Upper lobe of right lung (tissue), 1 donor: ENCODE measurements around the gene ARSB. TPM values are rescaled to one million over a fixed set of nuclear protein-coding genes. Genes with fewer than 3 reads are reported as not detected.

Experiments
- ATAC-seq: fragments of 200-7000 bp; cut with Tn5 transposase; one replicate; pipeline ENCODE4 v1.9.1; 2020; ENCODE audit warnings: mild to moderate bottlenecking, moderate library complexity
- DNase-seq: peaks from one replicate; pipeline ENCODE4 v3.0.0-alpha.2; 2020
- H3K27ac ChIP-seq: fragments of 200-600 bp; one replicate; pipeline ENCODE4 v1.8.0; 2022
- H3K27me3 ChIP-seq: fragments of 200-600 bp; one replicate; pipeline ENCODE4 v1.8.0; 2022; ENCODE audit warnings: mild to moderate bottlenecking
- H3K36me3 ChIP-seq: fragments of 200-600 bp; one replicate; pipeline ENCODE4 v1.8.0; 2022
- H3K4me1 ChIP-seq: fragments of 200-600 bp; one replicate; pipeline ENCODE4 v1.8.0; 2022
- H3K4me3 ChIP-seq: fragments of 200-600 bp; one replicate; pipeline ENCODE4 v1.8.0; 2022; ENCODE audit warnings: mild to moderate bottlenecking
- H3K9me3 ChIP-seq: fragments of 200-600 bp; one replicate; pipeline ENCODE4 v1.8.0; 2022
- CTCF ChIP-seq: fragments of 200-600 bp; IDR thresholded peaks from one replicate; pipeline ENCODE4 v1.8.0; 2022; ENCODE audit warnings: antibody characterized with exemption
- intact Hi-C: fragments of 100-400 bp; cut with DNase I; formaldehyde crosslinking; loops from one replicate; pipeline ENCODE4 v1.11.0; 2022
- total RNA-seq: library from RNA; stranded (reverse); fragmentation: NEBNext Ultra II Directional; extraction: Animal tissue kit (Norgen Biotek cat#: 25700); gene quantifications from one replicate; pipeline ENCODE4 v1.2.1, GENCODE V29; 2021
- donor health status: DM: no; HTN: yes; CAD: no; lungs with severe emphysema.

The ARSB gene
- total RNA-seq, 1 donor from 2014 or later, result 15.8 TPM

- no peaks in the 10 kb centered on the region for H3K36me3 ChIP-seq
- intact Hi-C loops, result no loop called here
- H3K4me3 ChIP-seq, result no peak overlapping the region
- no peak for ATAC-seq
- no peaks in the 10 kb centered on the region for H3K27me3 ChIP-seq
- H3K9me3 ChIP-seq, result no peaks in the 10 kb centered on the region
- DNase-seq, result no peak
- no peaks in the 10 kb centered on the region for H3K4me1 ChIP-seq
- TF ChIP-seq CTCF, result no peak
- no peak overlapping the region for H3K27ac ChIP-seq
Observed at GRCh38 chr5:78827725-78828124, 157.4 kb downstream of the ARSB start.

- Histone ChIP-seq H3K27ac (no peak overlapping the region), H3K27me3 (no peaks in the 10 kb centered on the region), H3K4me1 (no peaks in the 10 kb centered on the region), H3K9me3 (no peaks in the 10 kb centered on the region), H3K4me3 (no peak overlapping the region), H3K36me3 (no peaks in the 10 kb centered on the region)
- intact Hi-C loops, result no loop called here
- ATAC-seq (no peak), DNase-seq (no peak)
- TF ChIP-seq CTCF, result no peak
Observed at GRCh38 chr5:78824831-78825281, 160.3 kb downstream of the ARSB start.

GRCh38 chr5:78823196-78823595 is 161.9 kb downstream of the ARSB start:
- H3K27ac ChIP-seq, result no peak overlapping the region

GRCh38 chr5:78821536-78822021 is 163.5 kb downstream of the ARSB start:
- intact Hi-C loops, result no loop called here
- Histone ChIP-seq H3K27ac (no peak overlapping the region), H3K36me3 (no peaks in the 10 kb centered on the region), H3K4me1 (no peaks in the 10 kb centered on the region), H3K27me3 (no peaks in the 10 kb centered on the region), H3K4me3 (no peak overlapping the region), H3K9me3 (no peaks in the 10 kb centered on the region)
- ATAC-seq (no peak), DNase-seq (no peak)
- TF ChIP-seq CTCF, result no peak

More at GRCh38 chr5:78823196-78823595, 161.9 kb downstream of the ARSB start:
- Histone ChIP-seq H3K27me3 (no peaks in the 10 kb centered on the region), H3K36me3 (no peaks in the 10 kb centered on the region), H3K4me1 (no peaks in the 10 kb centered on the region), H3K9me3 (no peaks in the 10 kb centered on the region), H3K4me3 (no peak overlapping the region)
- TF ChIP-seq CTCF, result no peak
- DNase-seq, result no peak
- ATAC-seq, result no peak
- intact Hi-C loops, result no loop called here

- H3K4me1 ChIP-seq, result no peaks in the 10 kb centered on the region
- no peak overlapping the region for H3K27ac ChIP-seq
- H3K4me3 ChIP-seq, result no peak overlapping the region
- ATAC-seq (no peak), DNase-seq (no peak)
- no peaks in the 10 kb centered on the region for H3K36me3 ChIP-seq
- TF ChIP-seq CTCF, result no peak
- H3K9me3 ChIP-seq, result no peaks in the 10 kb centered on the region
- no peaks in the 10 kb centered on the region for H3K27me3 ChIP-seq
- intact Hi-C loops, result no loop called here
Observed at GRCh38 chr5:78819707-78820106, 165.4 kb downstream of the ARSB start.

- H3K4me1 ChIP-seq, result no peaks in the 10 kb centered on the region
Observed at GRCh38 chr5:78819166-78819565, 165.9 kb downstream of the ARSB start.

More at GRCh38 chr5:78819166-78819565, 165.9 kb downstream of the ARSB start:
- Histone ChIP-seq H3K27ac (no peak overlapping the region), H3K4me3 (no peak overlapping the region), H3K27me3 (no peaks in the 10 kb centered on the region), H3K36me3 (no peaks in the 10 kb centered on the region), H3K9me3 (no peaks in the 10 kb centered on the region)
- TF ChIP-seq CTCF, result no peak
- intact Hi-C loops, result no loop called here
- no peak for ATAC-seq
- DNase-seq, result no peak
